NCI-H526 (cell line): Measurements from ENCODE around the gene LDHB.
"Not testable (repeated sequence)": the region's sequence is repeated elsewhere in the genome, so short reads cannot be mapped to it uniquely, and the experiment has no call there.

Experiments
- DNase-seq, 2 experiments: peaks; one replicate each; lab custom pipeline; 2025; lab: John Stamatoyannopoulos, UW

Gene LDHB

GRCh38 chr12:21661396-21662093 lies 3.9 kb upstream of the LDHB start:
- not testable (repeated sequence) for DNase-seq

GRCh38 chr12:21659383-21659782 lies 1.7 kb upstream of the LDHB start:
- peak in 1 of 2 experiments; percentile 34 for DNase-seq

GRCh38 chr12:21656905-21657325 lies 727 bp downstream of the LDHB start:
- peak in 1 of 2 experiments; percentile 71 for DNase-seq

GRCh38 chr12:21655591-21655990 lies 2.1 kb downstream of the LDHB start:
- no peak for DNase-seq

- no peak for DNase-seq
Measured at GRCh38 chr12:21651821-21652220, 5.8 kb downstream of the LDHB start.

- no peak for DNase-seq
Measured at GRCh38 chr12:21650997-21651396, 6.6 kb downstream of the LDHB start.

GRCh38 chr12:21649034-21649433 lies 8.6 kb downstream of the LDHB start:
- no peak for DNase-seq

GRCh38 chr12:21648378-21648777 lies 9.3 kb downstream of the LDHB start:
- DNase-seq, result no peak

GRCh38 chr12:21647179-21647578 lies 10.5 kb downstream of the LDHB start:
- DNase-seq, result no peak

GRCh38 chr12:21645041-21645500 lies 12.6 kb downstream of the LDHB start:
- DNase-seq, result peak in 1 of 2 experiments; percentile 2

- DNase-seq, result no peak
Measured at GRCh38 chr12:21644516-21644915, 13.1 kb downstream of the LDHB start.

GRCh38 chr12:21643758-21644157 lies 13.9 kb downstream of the LDHB start:
- no peak for DNase-seq

GRCh38 chr12:21642707-21643389 lies 14.8 kb downstream of the LDHB start:
- DNase-seq, result no peak

GRCh38 chr12:21638054-21638891 lies 19.4 kb downstream of the LDHB start:
- no peak for DNase-seq

- DNase-seq, result no peak
Measured at GRCh38 chr12:21634245-21634644, 23.4 kb downstream of the LDHB start.

- no peak for DNase-seq
Measured at GRCh38 chr12:21631367-21631766, 26.3 kb downstream of the LDHB start.

GRCh38 chr12:21627924-21628323 lies 29.7 kb downstream of the LDHB start:
- no peak for DNase-seq

- no peak for DNase-seq
Measured at GRCh38 chr12:21618566-21618965, 39.1 kb downstream of the LDHB start.

- DNase-seq, result no peak
Measured at GRCh38 chr12:21617030-21617429, 40.6 kb downstream of the LDHB start.

GRCh38 chr12:21615431-21615830 lies 42.2 kb downstream of the LDHB start:
- DNase-seq, result no peak

GRCh38 chr12:21614506-21614905 lies 43.1 kb downstream of the LDHB start:
- no peak for DNase-seq

- DNase-seq, result no peak
Measured at GRCh38 chr12:21613931-21614330, 43.7 kb downstream of the LDHB start.

- DNase-seq, result no peak
Measured at GRCh38 chr12:21608196-21608595, 49.4 kb downstream of the LDHB start.
